GM15510 (cell line): ENCODE data around the gene ITGA6.

ENCODE experiments used
- POLR2A ChIP-seq: IDR thresholded peaks from 3 replicates; pipeline ENCODE4 v1.6.1; 2011; ENCODE audit warnings: borderline replicate concordance; ENCODE audit not compliant: insufficient read length; ENCODE audit errors: extremely low read depth

The ITGA6 gene

GRCh38 chr2:172405673-172406072, 21.7 kb upstream of the ITGA6 start:
- no peak for TF ChIP-seq POLR2A

GRCh38 chr2:172408143-172408766, 19.1 kb upstream of the ITGA6 start:
- no peak for TF ChIP-seq POLR2A

GRCh38 chr2:172409042-172409441, 18.3 kb upstream of the ITGA6 start:
- TF ChIP-seq POLR2A: no peak

- TF ChIP-seq POLR2A: no peak
Measured at GRCh38 chr2:172412984-172413492, 14.3 kb upstream of the ITGA6 start.

GRCh38 chr2:172415157-172415864, 12.1 kb upstream of the ITGA6 start:
- TF ChIP-seq POLR2A: no peak

- no peak for TF ChIP-seq POLR2A
Measured at GRCh38 chr2:172415865-172416183, 11.6 kb upstream of the ITGA6 start.

- no peak for TF ChIP-seq POLR2A
Measured at GRCh38 chr2:172416447-172417058, 10.8 kb upstream of the ITGA6 start.

GRCh38 chr2:172420216-172420615, 7.2 kb upstream of the ITGA6 start:
- no peak for TF ChIP-seq POLR2A

GRCh38 chr2:172423160-172423559, 4.2 kb upstream of the ITGA6 start:
- TF ChIP-seq POLR2A: no peak

- no peak for TF ChIP-seq POLR2A
Measured at GRCh38 chr2:172425336-172425735, 2.0 kb upstream of the ITGA6 start.

GRCh38 chr2:172426635-172427255, 641 bp upstream of the ITGA6 start:
- TF ChIP-seq POLR2A: no peak

GRCh38 chr2:172427990-172428831, 825 bp downstream of the ITGA6 start:
- no peak for TF ChIP-seq POLR2A

- TF ChIP-seq POLR2A: no peak
Measured at GRCh38 chr2:172428832-172429210, 1.4 kb downstream of the ITGA6 start.

GRCh38 chr2:172429301-172429968, 2.0 kb downstream of the ITGA6 start:
- TF ChIP-seq POLR2A: no peak
